ENCODE measurements around the gene CAMK2B.

The CAMK2B gene

GRCh38 chr7:44325201-44325671 lies at the start of gene CAMK2B:
Gene CAMK2B, minus strand, starts transcription at chr7:44325594. Its CDS starts 173 bp downstream, at chr7:44325421.
- no peak for DNase-seq (ENCODE audit: low spot score)

- DNase-seq (ENCODE audit: low spot score) = no peak
Observed at GRCh38 chr7:44374007-44374763, 48.8 kb upstream of the CAMK2B start.

GRCh38 chr7:44373418-44373740 lies 48.0 kb upstream of the CAMK2B start:
- no peak for DNase-seq (ENCODE audit: low spot score)

GRCh38 chr7:44372560-44373417 lies 47.4 kb upstream of the CAMK2B start:
- no peak for DNase-seq (ENCODE audit: low spot score)

GRCh38 chr7:44368885-44369284 lies 43.5 kb upstream of the CAMK2B start:
- no peak for DNase-seq (ENCODE audit: low spot score)

GRCh38 chr7:44368455-44368854 lies 43.1 kb upstream of the CAMK2B start:
- DNase-seq (ENCODE audit: low spot score) = no peak

- no peak for DNase-seq (ENCODE audit: low spot score)
Observed at GRCh38 chr7:44367475-44368043, 42.2 kb upstream of the CAMK2B start.

GRCh38 chr7:44366986-44367385 lies 41.6 kb upstream of the CAMK2B start:
- DNase-seq (ENCODE audit: low spot score) = no peak

- no peak for DNase-seq (ENCODE audit: low spot score)
Observed at GRCh38 chr7:44353668-44354067, 28.3 kb upstream of the CAMK2B start.

GRCh38 chr7:44348851-44349781 lies 23.7 kb upstream of the CAMK2B start:
- DNase-seq (ENCODE audit: low spot score) = no peak

GRCh38 chr7:44348300-44348699 lies 22.9 kb upstream of the CAMK2B start:
- DNase-seq (ENCODE audit: low spot score) = peak; percentile 19

GRCh38 chr7:44347546-44348114 lies 22.2 kb upstream of the CAMK2B start:
- no peak for DNase-seq (ENCODE audit: low spot score)

- no peak for DNase-seq (ENCODE audit: low spot score)
Observed at GRCh38 chr7:44346063-44346462, 20.7 kb upstream of the CAMK2B start.

GRCh38 chr7:44341401-44341800 lies 16.0 kb upstream of the CAMK2B start:
- no peak for DNase-seq (ENCODE audit: low spot score)

GRCh38 chr7:44338600-44338999 lies 13.2 kb upstream of the CAMK2B start:
- DNase-seq (ENCODE audit: low spot score) = no peak

GRCh38 chr7:44336491-44336890 lies 11.1 kb upstream of the CAMK2B start:
- DNase-seq (ENCODE audit: low spot score) = no peak

- DNase-seq (ENCODE audit: low spot score) = no peak
Observed at GRCh38 chr7:44335184-44335583, 9.8 kb upstream of the CAMK2B start.

GRCh38 chr7:44334734-44335097 lies 9.3 kb upstream of the CAMK2B start:
- DNase-seq (ENCODE audit: low spot score) = no peak

GRCh38 chr7:44333911-44334733 lies 8.7 kb upstream of the CAMK2B start:
- DNase-seq (ENCODE audit: low spot score) = no peak

- no peak for DNase-seq (ENCODE audit: low spot score)
Observed at GRCh38 chr7:44331682-44332081, 6.3 kb upstream of the CAMK2B start.

- DNase-seq (ENCODE audit: low spot score) = no peak
Observed at GRCh38 chr7:44330331-44330730, 4.9 kb upstream of the CAMK2B start.

Measured in pons (tissue), 1 donor.